Superior temporal gyrus (tissue), 1 donor: ENCODE measurements around the gene CHD9.
A peak's percentile ranks its signal among the peaks of the same experiment; 100 is the strongest.
"Not testable (repeated sequence)": the region's sequence is repeated elsewhere in the genome, so short reads cannot be mapped to it uniquely, and the experiment has no call there.

Experiments used
- DNase-seq: peaks from one replicate; pipeline ENCODE4 v3.0.0-alpha.2; 2016; ENCODE audit errors: extremely low spot score

CHD9 gene

GRCh38 chr16:53071748-53072301, 17.0 kb downstream of the CHD9 start:
- DNase-seq: peak; percentile 62

DNA sequence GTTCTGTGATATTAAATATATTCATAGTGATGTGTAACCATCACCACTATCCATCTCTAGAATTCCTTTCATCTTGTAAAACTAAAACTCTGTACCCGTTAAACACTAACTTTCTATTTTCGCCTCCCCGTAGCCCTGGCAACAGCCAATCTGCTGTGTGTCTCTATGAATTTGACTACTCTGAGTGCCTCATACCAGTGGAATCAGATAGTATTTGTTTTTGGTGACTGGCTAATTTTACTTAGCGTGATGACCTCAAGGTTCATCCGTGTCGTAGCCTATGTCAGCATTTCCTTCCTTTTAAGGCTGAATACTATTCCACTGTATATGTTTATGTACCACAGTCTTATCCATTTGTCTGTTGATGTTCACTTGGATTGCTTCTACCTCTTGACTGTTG, 18.2 kb downstream of the CHD9 start:
- no peak for DNase-seq

GRCh38 chr16:53074296-53074695, 19.5 kb downstream of the CHD9 start:
- not testable (repeated sequence) for DNase-seq

- DNase-seq: not testable (repeated sequence)
Measured at GRCh38 chr16:53075461-53075860, 20.7 kb downstream of the CHD9 start.

GRCh38 chr16:53078247-53078646, 23.5 kb downstream of the CHD9 start:
- DNase-seq: peak; percentile 2

DNA sequence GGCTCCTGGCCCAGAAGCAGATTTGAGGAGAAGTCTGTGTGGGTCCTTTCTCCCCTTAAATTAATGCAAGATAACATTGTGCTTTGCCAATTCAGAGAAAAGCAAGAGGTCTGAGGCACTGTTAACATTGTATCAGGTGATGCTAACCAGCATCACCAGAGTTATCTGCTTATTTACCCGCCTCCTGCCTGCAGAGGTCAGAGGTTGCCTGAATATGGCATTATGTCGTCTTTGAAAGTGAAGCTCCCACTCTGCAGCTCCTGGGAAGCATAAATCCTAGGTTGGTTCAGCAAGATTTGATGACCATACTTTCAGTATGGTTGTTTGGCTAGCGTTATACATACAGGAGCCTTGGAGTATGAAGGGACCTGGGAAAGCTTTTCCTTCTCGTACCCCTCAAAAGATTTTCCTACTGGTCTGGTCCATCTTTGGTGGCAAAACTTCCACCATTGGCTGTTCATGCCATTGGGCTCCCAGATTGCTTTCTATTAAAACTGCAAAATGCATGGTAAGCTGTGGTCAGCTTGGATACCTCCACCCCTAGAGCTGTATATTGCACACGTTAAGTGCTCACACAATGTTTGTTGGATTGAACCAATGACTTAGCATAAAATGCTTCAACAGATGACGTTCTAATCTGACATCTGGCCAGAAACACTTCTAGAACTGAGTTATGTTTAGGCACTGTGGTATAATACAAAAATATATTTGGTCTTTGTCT, 24.1 kb downstream of the CHD9 start:
- peak; percentile 7 for DNase-seq

GRCh38 chr16:53080345-53081031, 25.7 kb downstream of the CHD9 start:
- DNase-seq: peak; percentile 51

- no peak for DNase-seq
Measured at GRCh38 chr16:53081032-53081424, 26.2 kb downstream of the CHD9 start.

DNA sequence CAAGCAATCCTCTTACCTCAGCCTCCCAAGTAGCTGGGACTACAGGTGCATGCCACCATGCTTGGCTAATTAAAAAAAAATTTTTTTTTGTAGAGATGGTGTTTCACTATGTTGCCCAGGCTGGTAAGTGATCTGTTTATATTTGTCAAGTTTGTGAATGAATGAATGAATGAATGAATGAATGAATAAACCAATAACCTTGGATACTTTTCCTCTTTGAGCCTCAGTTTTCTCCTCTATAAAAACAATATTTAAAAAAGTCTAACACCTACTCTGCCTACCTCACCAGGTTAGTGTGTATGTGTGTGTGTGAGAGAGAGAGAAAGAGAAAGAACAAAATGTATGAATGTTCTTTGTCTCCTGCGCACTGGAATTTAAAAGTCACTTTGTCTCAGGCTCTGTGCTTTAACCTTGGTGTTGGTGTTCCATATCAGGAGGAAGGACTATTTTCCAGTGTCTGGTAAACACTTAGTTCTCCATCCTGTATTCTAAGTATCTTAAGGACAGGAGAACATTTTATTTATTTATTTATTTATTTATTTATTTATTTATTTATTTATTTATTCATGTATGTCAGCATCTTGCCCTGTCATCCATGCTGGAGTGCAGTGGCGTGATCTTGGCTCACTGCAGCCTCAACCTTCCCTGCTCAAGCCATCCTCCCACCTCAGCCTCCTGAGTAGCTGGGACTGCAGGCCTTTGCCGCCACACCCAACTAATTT, 27.1 kb downstream of the CHD9 start:
- DNase-seq: no peak

- no peak for DNase-seq
Measured at GRCh38 chr16:53082509-53082908, 27.7 kb downstream of the CHD9 start.

GRCh38 chr16:53083119-53083518, 28.3 kb downstream of the CHD9 start:
- no peak for DNase-seq

DNA sequence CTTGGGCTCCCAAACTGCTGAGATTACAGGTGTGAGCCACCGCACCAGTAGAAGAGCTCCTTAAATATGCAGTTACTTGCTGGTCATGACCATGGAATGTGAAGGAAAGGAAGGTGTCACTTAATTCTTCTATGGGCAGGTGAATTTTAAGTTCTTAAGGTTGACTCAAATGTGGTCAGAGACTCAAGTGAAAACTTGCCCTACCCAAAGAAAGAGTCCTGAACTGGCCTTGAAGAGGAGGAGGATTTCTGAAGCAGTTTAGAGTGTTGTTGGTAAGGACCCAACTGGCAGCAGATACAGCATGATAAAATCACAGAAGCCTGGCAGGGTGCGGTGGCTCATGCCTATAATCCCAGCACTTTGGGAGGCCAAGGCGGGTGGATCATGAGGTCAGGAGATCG, 29.4 kb downstream of the CHD9 start:
- DNase-seq: no peak

DNA sequence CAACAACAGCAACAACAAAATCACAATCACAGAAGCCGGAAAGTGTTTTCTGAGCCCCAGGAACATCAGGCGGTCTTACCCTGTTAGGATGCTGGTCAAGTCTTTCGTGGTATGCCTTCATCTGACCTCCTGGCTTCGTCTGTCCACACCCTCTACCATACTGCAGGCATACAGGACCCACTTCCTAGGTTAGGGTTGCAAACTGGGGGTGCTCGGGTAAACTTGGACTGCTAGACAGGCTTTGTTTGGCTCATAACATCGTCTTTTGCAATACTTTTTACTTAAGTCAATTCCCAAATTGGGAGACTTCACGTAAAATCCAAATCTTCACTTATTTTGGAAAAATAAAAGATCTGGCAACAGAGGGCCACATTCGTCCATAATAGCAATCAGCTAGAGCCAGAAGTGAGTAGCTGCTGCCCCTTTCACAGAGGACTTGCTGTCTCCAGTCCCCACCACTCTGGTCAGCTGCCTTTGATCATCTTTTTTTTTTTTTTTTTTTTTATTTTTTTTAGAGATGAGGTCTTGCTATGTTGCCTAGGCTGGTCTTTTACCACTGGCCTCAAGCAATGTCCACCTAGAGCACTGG, 30.0 kb downstream of the CHD9 start:
- no peak for DNase-seq

GRCh38 chr16:53085369-53085843, 30.6 kb downstream of the CHD9 start:
- DNase-seq: no peak

DNA sequence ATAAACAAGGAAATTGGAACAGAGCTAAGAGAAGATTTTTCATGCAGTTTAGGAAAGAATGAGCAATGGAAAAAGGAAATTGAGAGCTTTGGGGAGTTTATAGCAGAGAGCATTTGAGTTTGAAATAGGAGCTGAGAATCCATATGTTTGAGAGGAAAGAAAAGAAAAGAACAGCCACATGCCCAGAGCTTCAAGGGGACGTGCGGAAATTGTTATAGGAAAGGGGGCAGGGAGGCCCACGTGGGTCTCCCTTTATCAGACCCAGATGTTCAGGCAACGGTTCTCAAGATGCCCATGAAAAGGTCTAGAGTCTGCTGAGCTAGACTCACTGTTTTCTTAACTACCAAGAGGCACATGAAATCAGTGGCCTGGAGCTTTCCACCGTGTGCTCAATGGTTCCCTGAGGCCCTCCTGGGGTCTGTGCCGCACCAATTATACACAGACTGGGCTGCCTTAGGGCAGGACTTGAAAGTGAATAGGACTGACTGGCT, 31.2 kb downstream of the CHD9 start:
- no peak for DNase-seq

GRCh38 chr16:53087101-53087500, 32.3 kb downstream of the CHD9 start:
- DNase-seq: no peak

DNA sequence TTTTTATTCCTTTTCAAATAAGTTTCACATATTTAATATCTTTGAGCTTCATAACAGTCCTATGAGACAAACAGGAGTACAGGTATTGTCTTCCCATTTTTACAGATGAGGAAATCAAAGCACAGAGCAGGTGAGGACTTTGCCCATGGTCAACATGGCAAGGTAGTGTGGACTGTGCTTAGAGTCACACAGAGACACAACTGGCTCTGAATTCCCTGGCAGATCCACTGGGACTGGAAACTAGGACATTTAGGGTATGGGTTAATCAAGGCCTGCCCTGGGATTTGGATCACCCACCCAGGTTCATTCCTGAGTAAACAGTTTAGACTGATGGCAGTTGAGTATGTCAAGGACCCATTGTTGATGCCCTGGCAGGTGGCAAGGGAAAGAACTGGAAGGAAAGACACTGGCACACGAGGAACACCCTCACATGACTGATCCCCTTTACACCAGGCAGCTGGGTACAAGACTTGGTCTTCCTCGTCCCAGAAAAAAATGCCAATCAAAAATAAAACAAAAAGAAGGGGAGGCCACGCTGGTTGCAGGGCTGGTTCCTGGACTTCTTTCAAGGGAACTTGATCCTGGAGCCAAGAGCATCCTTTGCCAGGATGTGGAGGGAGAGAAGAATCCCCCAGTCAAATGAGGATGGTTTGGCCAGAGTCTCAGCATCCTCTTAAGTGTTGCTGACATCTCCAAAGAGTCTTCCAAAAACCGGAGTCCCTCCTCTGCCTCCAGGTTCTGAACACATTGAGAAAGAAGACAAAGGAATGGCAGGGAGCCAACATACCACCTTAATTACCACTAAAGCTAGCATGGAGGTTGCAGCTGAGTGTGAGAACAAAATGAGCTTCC, 34.9 kb downstream of the CHD9 start:
- no peak for DNase-seq

- no peak for DNase-seq
Measured at GRCh38 chr16:53090286-53090590, 35.4 kb downstream of the CHD9 start.

GRCh38 chr16:53090591-53091411, 36.0 kb downstream of the CHD9 start:
- DNase-seq: peak; percentile 86
